ENCODE results near the gene ZNG1B. TPM values are rescaled to one million over a fixed set of nuclear protein-coding genes. Genes with fewer than 3 reads are reported as not detected.
"Not testable (repeated sequence)": the region's sequence is repeated elsewhere in the genome, so short reads cannot be mapped to it uniquely, and the experiment has no call there.

Gene ZNG1B
- polyA plus RNA-seq, 3 donors = 14.8 to 25.9 (median 19.0) TPM

DNA sequence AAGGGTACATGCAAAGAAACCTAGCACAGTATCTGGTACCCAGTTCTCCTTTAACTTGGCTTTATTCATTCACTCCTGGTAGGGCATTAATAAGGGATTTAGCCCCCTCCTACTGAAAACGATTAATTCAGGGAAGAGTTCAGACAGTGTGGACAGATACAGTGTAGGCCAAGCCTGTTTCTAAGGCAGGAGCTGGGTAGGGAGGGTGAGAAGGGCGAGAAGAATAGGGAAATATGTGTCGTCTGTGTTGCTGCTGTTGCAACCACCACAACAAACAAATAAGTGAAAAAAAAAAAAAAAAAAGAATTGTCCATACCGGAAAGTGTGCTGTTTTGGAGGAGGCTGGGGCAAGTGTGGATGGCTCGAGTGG lies 103.3 kb downstream of the ZNG1B start:
- not testable (repeated sequence) for H3K27ac ChIP-seq (ENCODE audit: low read depth, low read length)
- 14 to 32% (median 17%) methylated on average over 2 to 4 of the region's 5 CpGs for WGBS, 3 donors

DNA sequence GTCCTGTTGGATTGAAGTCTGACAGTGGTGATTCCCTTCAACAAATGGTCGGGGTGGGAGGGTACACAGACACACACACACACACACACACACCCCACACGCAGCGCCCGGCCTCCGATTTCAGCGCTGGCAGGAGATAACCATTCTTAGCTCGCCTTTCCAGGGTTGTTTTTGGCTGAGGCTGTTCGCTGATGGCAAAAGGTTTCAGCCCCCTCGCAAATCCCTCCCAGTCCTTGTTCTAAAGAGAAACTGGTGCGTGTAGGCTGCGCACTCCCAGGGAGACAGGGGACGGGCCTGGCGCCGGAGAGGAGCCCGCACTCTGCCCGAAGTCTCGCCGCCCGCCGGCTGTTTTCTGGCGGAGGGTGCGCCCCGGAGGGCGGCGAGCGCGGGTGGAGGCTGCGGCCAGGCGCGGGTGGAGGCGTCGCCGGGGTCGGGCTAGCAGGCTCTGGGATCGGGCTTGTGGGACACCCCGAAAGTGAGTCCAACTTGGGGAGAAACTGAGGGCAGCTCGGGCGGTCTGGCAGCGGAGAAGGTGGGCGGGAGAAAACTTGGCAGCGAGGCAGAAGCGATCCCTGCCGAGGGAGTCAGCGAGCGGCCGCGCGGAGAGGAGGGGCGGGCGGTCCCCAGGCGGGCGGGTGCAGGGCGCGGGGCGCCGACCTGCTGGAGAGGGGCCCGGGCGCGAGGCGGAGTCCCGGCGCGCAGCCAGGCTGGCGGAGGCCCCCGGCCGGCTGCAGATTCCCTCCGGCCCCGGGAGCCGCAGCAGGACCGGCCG lies 103.9 kb downstream of the ZNG1B start:
- H3K27ac ChIP-seq (ENCODE audit: low read depth, low read length) = not testable (repeated sequence)
- WGBS, 3 donors = 0 to 1% (median 0%) methylated on average over 49 to 71 of the region's 71 CpGs

DNA sequence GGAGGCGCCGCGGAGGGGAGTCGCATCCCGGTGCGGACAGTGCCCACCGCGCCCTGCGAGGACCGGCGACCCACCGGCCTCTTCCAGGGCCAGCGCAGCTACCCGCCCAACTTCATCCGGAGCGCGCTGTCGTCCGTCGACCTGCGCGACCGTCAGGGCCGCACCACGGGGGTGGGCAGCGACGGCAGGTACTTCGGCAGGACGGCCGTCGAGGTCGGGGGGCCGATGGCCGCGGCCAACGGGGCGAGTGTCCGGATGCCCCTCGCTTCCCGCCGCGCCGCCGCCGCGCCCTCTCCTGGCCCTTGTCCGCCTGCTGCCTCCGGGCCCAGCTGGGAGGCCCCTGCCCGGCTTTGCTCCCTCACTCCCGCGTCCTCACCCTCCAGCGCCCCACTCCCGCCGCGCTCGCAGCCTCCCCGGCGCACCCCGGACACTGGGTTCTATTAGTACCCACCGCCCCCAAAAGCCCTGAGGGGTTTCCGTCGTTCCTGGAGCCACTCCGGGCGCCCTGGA lies 104.5 kb downstream of the ZNG1B start:
- 1 to 2% (median 1%) methylated on average over 21 to 52 of the region's 64 CpGs for WGBS, 3 donors

DNA sequence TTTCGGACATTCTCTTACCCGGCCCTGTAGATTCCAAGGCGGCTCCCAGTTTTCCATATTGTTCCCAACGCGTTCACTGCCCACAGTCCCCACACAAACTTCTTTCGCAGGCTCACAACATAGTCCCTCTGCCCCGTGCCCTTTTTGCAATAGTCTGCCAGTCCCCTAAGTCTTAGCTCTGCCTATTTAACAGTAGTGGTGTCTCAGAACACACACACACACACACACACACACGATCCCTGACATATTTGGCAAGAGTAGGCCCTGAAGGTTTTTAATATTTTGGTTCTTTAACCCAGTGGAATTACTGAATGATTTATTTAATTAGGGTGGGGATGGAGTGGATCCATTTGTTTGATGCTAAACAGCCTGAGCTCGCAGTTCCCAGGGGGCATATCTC lies 105.0 kb downstream of the ZNG1B start:
- 13 to 33% (median 17%) methylated on average over 2 to 6 of the region's 9 CpGs for WGBS, 3 donors

More for the DNA sequence above, 104.5 kb downstream of the ZNG1B start:
- H3K27ac ChIP-seq (ENCODE audit: low read depth, low read length) = not testable (repeated sequence)

More for the DNA sequence above, 105.0 kb downstream of the ZNG1B start:
- H3K27ac ChIP-seq (ENCODE audit: low read depth, low read length) = not testable (repeated sequence)

Other genes with a start within 250 kb of the ZNG1B start
- gene PAX8, start 158.8 kb upstream of the ZNG1B start, polyA plus RNA-seq = 10 to 100 TPM in 1 of 3 donors, under 1 TPM in 2; 0.07 to 19.0 (median 0.22) TPM
- under 1 TPM in 2 of 3 donors, not detected in 1; 0.07 to 0.11 TPM for gene FOXD4L1, start 61.0 kb downstream of the ZNG1B start, polyA plus RNA-seq
- gene RABL2A, start 189.6 kb downstream of the ZNG1B start, polyA plus RNA-seq = 10 to 100 TPM in 1 of 3 donors, 1 to 10 TPM in 2; 3.8 to 10.6 (median 7.4) TPM

Data from adipose tissue (tissue), 3 donors.